Spleen (tissue), 11 donors: ENCODE measurements around the gene B4GALNT3. TPM values are rescaled to one million over a fixed set of nuclear protein-coding genes. Genes with fewer than 3 reads are reported as not detected.

Experiments used
- DNase-seq: peaks from one replicate; pipeline ENCODE4 v3.0.0-alpha.2; 2020
- H3K27ac ChIP-seq, 8 donors: fragments of 200-600 bp; sonication (generic) in 7 of 8; 1 replicate in 4 of 8; 2 replicates in 4 of 8; pipeline versions ENCODE4 v1.5.0 to v1.8.0; 2016 to 2021; ENCODE audit warnings: inconsistent platforms in 4 of 8, mild to moderate bottlenecking in 4 of 8, moderate library complexity in 1 of 8
- H3K27me3 ChIP-seq, 7 donors: fragments of 200-600 bp; sonication (generic) in 6 of 7; replicated peaks in 1 of 7; 1 replicate in 4 of 7; 2 replicates in 3 of 7; pipeline versions ENCODE4 v1.5.0 to v1.8.0; 2016 to 2021; ENCODE audit warnings: inconsistent platforms in 3 of 7, mild to moderate bottlenecking in 1 of 7
- H3K36me3 ChIP-seq, 6 donors: fragments of 200-600 bp; sonication (generic) in 5 of 6; 1 replicate in 4 of 6; 2 replicates in 2 of 6; pipeline versions ENCODE4 v1.5.0 to v1.8.0; 2016 to 2021; ENCODE audit warnings: inconsistent platforms in 2 of 6
- H3K4me1 ChIP-seq, 6 donors: fragments of 200-600 bp; sonication (generic) in 5 of 6; 1 replicate in 3 of 6; 2 replicates in 3 of 6; pipeline versions ENCODE4 v1.5.0 to v1.8.0; 2016 to 2021; ENCODE audit warnings: inconsistent platforms in 3 of 6
- H3K4me3 ChIP-seq, 8 donors: fragments of 200-600 bp; sonication (generic) in 7 of 8; 1 replicate in 4 of 8; 2 replicates in 4 of 8; pipeline versions ENCODE4 v1.5.0 to v1.8.0; 2016 to 2021; ENCODE audit warnings: inconsistent platforms in 4 of 8, mild to moderate bottlenecking in 4 of 8, moderate library complexity in 2 of 8
- H3K9me3 ChIP-seq, 8 donors: fragments of 200-600 bp; sonication (generic) in 7 of 8; 1 replicate in 4 of 8; 2 replicates in 4 of 8; pipeline versions ENCODE4 v1.5.0 to v1.8.0; 2016 to 2021; ENCODE audit warnings: inconsistent platforms in 4 of 8
- POLR2A ChIP-seq, 3 donors: fragments of 450-650 bp; IDR thresholded peaks; one replicate each; pipeline ENCODE4 v1.5.1; 2017; ENCODE audit warnings: antibody characterized with exemption in 3 of 3, mild to moderate bottlenecking in 1 of 3
- POLR2AphosphoS5 ChIP-seq, 3 donors: sonication (generic); formaldehyde crosslinking; IDR thresholded peaks; one replicate each; pipeline ENCODE4 v1.5.1; 2017; ENCODE audit warnings: antibody characterized with exemption in 3 of 3
- WGBS, 5 donors: extraction: QIAGEN DNeasy Blood & Tissue Kit in 3 of 5; methylation state at CpG; one replicate each; pipeline versions ENCODE4 v1.1.5 to v1.1.7; 2013 to 2018; 5-methylcytosine and 5-hydroxymethylcytosine counted together
- intact Hi-C: fragments of 100-400 bp; cut with DNase I; formaldehyde crosslinking; loops from one replicate; pipeline ENCODE4 v1.15.0; 2023; ENCODE audit warnings: low total_unique reads
- polyA plus RNA-seq, 3 donors: library from polyadenylated mRNA; stranded (reverse); fragments of 200-250 nt; gene quantifications; one replicate each; pipeline ENCODE4 v1.2.1, GENCODE V29; 2013
- total RNA-seq, 7 donors: library from RNA; depleted of rRNA in 3 of 7; stranded (reverse); fragments of >200 nt in 3 of 7; fragmentation: NEBNext Ultra II Directional in 4 of 7; extraction: Animal tissue kit (Norgen Biotek cat#: 25700) in 4 of 7; gene quantifications; one replicate each; pipeline versions ENCODE4 v1.1.0 to v1.2.1, GENCODE V29; 2016 to 2021
- TF ChIP-seq, protein P1 (sequence below), 11 experiments: fragments of 200-600 bp in 7 of 11; fragments of 450-650 bp in 4 of 11; sonication (generic) in 4 of 11; IDR thresholded peaks in 8 of 11; conservative IDR thresholded peaks in 3 of 11; 1 replicate in 7 of 11; 2 replicates in 4 of 11; pipeline versions ENCODE4 v1.4.0 to v1.8.0; 2016 to 2021; ENCODE audit warnings: antibody characterized with exemption in 11 of 11, inconsistent platforms in 4 of 11, mild to moderate bottlenecking in 1 of 11
- donor health status: healthy with polysubstance abuse.
- donor health status: DM: no; HTN: no; CAD: no; lungs with moderate emphysema.
- donor health status: DM: no; HTN: no; CAD: no.
- donor health status: Bipolar disorder and iron deficiency.
- donor health status: healthy.
- donor health status: DM: no; HTN: no; CAD: no.
- donor health status: DM: yes; HTN: yes; CAD: no.

Gene B4GALNT3
- total and polyA plus RNA-seq, 10 donors = 0.28 to 2.0 (median 1.5) TPM

DNA sequence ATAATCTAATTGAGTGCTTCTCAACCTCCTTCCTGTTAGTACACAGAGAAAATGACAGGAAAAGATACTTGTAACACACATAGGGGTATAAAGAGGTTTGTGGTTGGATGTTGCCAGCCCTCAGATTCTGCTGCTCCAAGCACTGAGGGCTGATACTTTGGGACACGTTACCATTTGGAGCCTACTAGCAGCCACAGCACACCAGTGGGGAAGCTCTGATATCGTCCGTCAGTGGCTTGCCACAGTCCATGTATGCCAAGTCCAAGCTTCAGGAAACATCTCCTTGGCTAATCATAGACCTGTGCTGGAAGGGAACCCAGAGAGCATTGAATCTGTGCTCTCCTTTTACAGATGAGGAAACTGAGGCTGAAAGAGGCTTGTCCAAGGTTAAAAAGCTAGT lies 22.3 kb downstream of the B4GALNT3 start:
- Histone ChIP-seq H3K27me3 (peaks cover 0 to 58% (median 15%) of the 10 kb centered on the region in 7 donors), H3K4me3 (no peak overlapping the region), H3K4me1 (peaks cover 0 to 9% (median 0%) of the 10 kb centered on the region in 6 donors), H3K27ac (no peak overlapping the region), H3K36me3 (no peaks in the 10 kb centered on the region), H3K9me3 (peaks cover 0 to under 1% (median 0%) of the 10 kb centered on the region in 8 donors)
- 52 to 84% (median 67%) methylated on average over 3 of the region's 3 CpGs for WGBS, 5 donors
- no peak for TF ChIP-seq POLR2A (IDR thresholded peaks at IDR 0.05)
- intact Hi-C loops = no loop called here
- DNase-seq = no peak

GRCh38 chr12:484096-484495 lies 24.4 kb downstream of the B4GALNT3 start:
- intact Hi-C loops = no loop called here
- DNase-seq = no peak
- H3K36me3 ChIP-seq = no peaks in the 10 kb centered on the region
- H3K4me3 ChIP-seq = no peak overlapping the region
- TF ChIP-seq, protein P1, sequence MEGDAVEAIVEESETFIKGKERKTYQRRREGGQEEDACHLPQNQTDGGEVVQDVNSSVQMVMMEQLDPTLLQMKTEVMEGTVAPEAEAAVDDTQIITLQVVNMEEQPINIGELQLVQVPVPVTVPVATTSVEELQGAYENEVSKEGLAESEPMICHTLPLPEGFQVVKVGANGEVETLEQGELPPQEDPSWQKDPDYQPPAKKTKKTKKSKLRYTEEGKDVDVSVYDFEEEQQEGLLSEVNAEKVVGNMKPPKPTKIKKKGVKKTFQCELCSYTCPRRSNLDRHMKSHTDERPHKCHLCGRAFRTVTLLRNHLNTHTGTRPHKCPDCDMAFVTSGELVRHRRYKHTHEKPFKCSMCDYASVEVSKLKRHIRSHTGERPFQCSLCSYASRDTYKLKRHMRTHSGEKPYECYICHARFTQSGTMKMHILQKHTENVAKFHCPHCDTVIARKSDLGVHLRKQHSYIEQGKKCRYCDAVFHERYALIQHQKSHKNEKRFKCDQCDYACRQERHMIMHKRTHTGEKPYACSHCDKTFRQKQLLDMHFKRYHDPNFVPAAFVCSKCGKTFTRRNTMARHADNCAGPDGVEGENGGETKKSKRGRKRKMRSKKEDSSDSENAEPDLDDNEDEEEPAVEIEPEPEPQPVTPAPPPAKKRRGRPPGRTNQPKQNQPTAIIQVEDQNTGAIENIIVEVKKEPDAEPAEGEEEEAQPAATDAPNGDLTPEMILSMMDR (IDR thresholded peaks at IDR 0.05 in 8 of 11, conservative IDR thresholded peaks at IDR 0.05 in 3 of 11) = no peak
- TF ChIP-seq POLR2AphosphoS5 (IDR thresholded peaks at IDR 0.05) = no peak
- no peak for TF ChIP-seq POLR2A (IDR thresholded peaks at IDR 0.05)
- no peak overlapping the region for H3K27ac ChIP-seq
- peaks cover 0 to 9% (median 0%) of the 10 kb centered on the region in 6 donors for H3K4me1 ChIP-seq
- peaks cover 0 to 21% (median 13%) of the 10 kb centered on the region in 8 donors for H3K9me3 ChIP-seq
- peaks cover 0 to 58% (median 15%) of the 10 kb centered on the region in 7 donors for H3K27me3 ChIP-seq
- 70 to 82% (median 74%) methylated on average over 11 of the region's 11 CpGs for WGBS, 5 donors

DNA sequence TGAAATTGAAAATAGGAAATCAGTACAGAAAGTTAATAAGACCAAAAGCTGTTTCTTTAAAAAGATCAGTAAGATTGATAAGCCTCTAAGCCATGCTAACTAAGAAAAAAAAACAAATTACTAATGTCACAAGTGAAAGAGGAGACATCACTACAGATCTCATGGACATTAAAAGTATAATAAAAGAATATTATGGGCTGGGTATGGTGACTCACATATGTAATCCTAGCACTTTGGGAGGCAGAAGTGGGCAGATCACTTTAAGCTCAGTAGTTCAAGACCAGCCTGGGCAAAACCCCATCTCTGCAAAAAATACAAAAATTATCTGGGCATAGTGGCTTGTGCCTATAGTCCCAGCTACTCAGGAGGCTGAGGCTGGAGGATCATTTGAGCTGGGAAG lies 30.5 kb downstream of the B4GALNT3 start:
- Histone ChIP-seq H3K4me1 (no peaks in the 10 kb centered on the region), H3K9me3 (peaks cover 4 to 55% (median 44%) of the 10 kb centered on the region in 8 donors), H3K36me3 (no peaks in the 10 kb centered on the region), H3K27me3 (peaks cover 0 to 12% (median 0%) of the 10 kb centered on the region in 7 donors), H3K27ac (no peak overlapping the region), H3K4me3 (no peak overlapping the region)
- TF ChIP-seq POLR2AphosphoS5 (IDR thresholded peaks at IDR 0.05) (no peak), POLR2A (IDR thresholded peaks at IDR 0.05) (no peak)
- TF ChIP-seq, protein P1 (IDR thresholded peaks at IDR 0.05 in 8 of 11, conservative IDR thresholded peaks at IDR 0.05 in 3 of 11) = no peak
- no peak for DNase-seq
- intact Hi-C loops = no loop called here

- no peak overlapping the region for H3K27ac ChIP-seq
- no peak for DNase-seq
- peaks cover 0 to 28% (median 15%) of the 10 kb centered on the region in 8 donors for H3K9me3 ChIP-seq
- TF ChIP-seq POLR2A (IDR thresholded peaks at IDR 0.05) (no peak), POLR2AphosphoS5 (IDR thresholded peaks at IDR 0.05) (no peak)
- TF ChIP-seq, protein P1 (IDR thresholded peaks at IDR 0.05 in 8 of 11, conservative IDR thresholded peaks at IDR 0.05 in 3 of 11) = no peak
- 75 to 94% (median 91%) methylated on average over 3 of the region's 3 CpGs for WGBS, 5 donors
- intact Hi-C loops = no loop called here
- no peaks in the 10 kb centered on the region for H3K36me3 ChIP-seq
- no peak overlapping the region for H3K4me3 ChIP-seq
- no peaks in the 10 kb centered on the region for H3K4me1 ChIP-seq
- H3K27me3 ChIP-seq = no peaks in the 10 kb centered on the region
These were observed 35.7 kb downstream of the B4GALNT3 start for GRCh38 chr12:495466-495865.

- no peak overlapping the region for H3K4me3 ChIP-seq
- TF ChIP-seq POLR2AphosphoS5 (IDR thresholded peaks at IDR 0.05) = no peak
- no peak for TF ChIP-seq POLR2A (IDR thresholded peaks at IDR 0.05)
- TF ChIP-seq, protein P1 (IDR thresholded peaks at IDR 0.05 in 8 of 11, conservative IDR thresholded peaks at IDR 0.05 in 3 of 11) = no peak
- no peaks in the 10 kb centered on the region for H3K4me1 ChIP-seq
- peaks cover 0 to 15% (median 3%) of the 10 kb centered on the region in 8 donors for H3K9me3 ChIP-seq
- WGBS, 5 donors = 85 to 91% (median 87%) methylated on average over 11 of the region's 11 CpGs
- H3K27me3 ChIP-seq = no peaks in the 10 kb centered on the region
- DNase-seq = no peak
- no peaks in the 10 kb centered on the region for H3K36me3 ChIP-seq
- intact Hi-C loops = no loop called here
- H3K27ac ChIP-seq = no peak overlapping the region
These were observed 37.0 kb downstream of the B4GALNT3 start for GRCh38 chr12:496736-497135.
